Measurements from ENCODE around the gene DNAH17. TPM values are rescaled to one million over a fixed set of nuclear protein-coding genes. Genes with fewer than 3 reads are reported as not detected.

DNAH17 gene
- total and polyA plus RNA-seq, 2 experiments from 2014 or later, result 1.7 TPM; not detected in 1

DNA sequence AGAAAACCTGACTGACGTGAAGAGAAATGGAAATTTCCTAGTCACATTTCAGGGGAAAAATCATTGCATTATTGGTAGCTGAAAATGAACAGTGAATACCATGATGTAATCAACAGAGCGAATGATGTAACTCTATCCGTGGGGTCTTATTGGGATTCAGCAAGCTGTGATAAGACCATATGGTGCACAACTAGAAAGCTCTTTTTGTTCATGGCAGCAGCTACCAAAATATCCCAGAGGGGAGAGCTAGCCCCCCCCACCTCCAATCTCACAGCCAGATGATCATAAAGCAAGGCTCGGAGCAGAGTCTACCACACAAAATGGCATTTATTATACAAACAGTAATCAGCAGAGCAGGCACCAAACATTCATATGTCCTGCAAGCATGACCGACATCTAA, 22.2 kb upstream of the DNAH17 start:
- Histone ChIP-seq H3K9me3 (ENCODE audit: low read depth) (no peaks in the 10 kb centered on the region), H3K4me1 (ENCODE audit: low read depth) (no peaks in the 10 kb centered on the region), H3K27me3 (no peaks in the 10 kb centered on the region), H3K36me3 (no peaks in the 10 kb centered on the region), H3K27ac (no peak overlapping the region), H3K4me3 (no peak overlapping the region)
- peak in 1 of 2 donors; percentile 74 for DNase-seq (ENCODE audit: low read depth in 1 of 2, low spot score in 1 of 2)
- TF ChIP-seq, protein P1, sequence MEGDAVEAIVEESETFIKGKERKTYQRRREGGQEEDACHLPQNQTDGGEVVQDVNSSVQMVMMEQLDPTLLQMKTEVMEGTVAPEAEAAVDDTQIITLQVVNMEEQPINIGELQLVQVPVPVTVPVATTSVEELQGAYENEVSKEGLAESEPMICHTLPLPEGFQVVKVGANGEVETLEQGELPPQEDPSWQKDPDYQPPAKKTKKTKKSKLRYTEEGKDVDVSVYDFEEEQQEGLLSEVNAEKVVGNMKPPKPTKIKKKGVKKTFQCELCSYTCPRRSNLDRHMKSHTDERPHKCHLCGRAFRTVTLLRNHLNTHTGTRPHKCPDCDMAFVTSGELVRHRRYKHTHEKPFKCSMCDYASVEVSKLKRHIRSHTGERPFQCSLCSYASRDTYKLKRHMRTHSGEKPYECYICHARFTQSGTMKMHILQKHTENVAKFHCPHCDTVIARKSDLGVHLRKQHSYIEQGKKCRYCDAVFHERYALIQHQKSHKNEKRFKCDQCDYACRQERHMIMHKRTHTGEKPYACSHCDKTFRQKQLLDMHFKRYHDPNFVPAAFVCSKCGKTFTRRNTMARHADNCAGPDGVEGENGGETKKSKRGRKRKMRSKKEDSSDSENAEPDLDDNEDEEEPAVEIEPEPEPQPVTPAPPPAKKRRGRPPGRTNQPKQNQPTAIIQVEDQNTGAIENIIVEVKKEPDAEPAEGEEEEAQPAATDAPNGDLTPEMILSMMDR (IDR thresholded peaks at IDR 0.05; ENCODE audit: low read depth, low read length), result no peak

DNA sequence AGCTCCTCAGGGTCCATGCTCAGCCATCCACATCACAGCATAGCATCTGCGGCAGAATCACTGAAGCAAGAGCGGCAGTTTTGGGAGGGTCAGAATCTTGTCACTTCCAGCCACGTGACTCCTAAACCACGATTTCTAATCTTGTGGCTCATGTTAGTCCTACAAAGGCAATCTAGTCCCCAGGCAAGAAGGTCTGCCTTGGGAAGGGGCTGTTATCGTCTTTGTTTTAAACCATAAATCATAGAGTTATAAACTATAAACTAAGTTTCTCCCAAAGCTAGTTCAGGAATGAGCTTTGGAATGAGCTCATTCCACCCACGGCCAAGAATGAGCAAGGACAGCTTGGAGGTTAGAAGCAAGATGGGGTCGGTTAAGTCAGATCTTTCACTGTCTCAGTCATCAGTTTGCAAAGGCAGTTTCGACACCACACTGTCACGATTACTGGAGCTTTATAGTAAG, 20.8 kb upstream of the DNAH17 start:
- DNase-seq (ENCODE audit: low read depth in 1 of 2, low spot score in 1 of 2), result peak in 1 of 2 donors; percentile 40
- no peaks in the 10 kb centered on the region for H3K4me1 ChIP-seq (ENCODE audit: low read depth)
- no peaks in the 10 kb centered on the region for H3K27me3 ChIP-seq
- no peaks in the 10 kb centered on the region for H3K36me3 ChIP-seq
- no peak overlapping the region for H3K27ac ChIP-seq
- no peak overlapping the region for H3K4me3 ChIP-seq
- TF ChIP-seq, protein P1 (IDR thresholded peaks at IDR 0.05; ENCODE audit: low read depth, low read length), result no peak
- no peaks in the 10 kb centered on the region for H3K9me3 ChIP-seq (ENCODE audit: low read depth)

DNA sequence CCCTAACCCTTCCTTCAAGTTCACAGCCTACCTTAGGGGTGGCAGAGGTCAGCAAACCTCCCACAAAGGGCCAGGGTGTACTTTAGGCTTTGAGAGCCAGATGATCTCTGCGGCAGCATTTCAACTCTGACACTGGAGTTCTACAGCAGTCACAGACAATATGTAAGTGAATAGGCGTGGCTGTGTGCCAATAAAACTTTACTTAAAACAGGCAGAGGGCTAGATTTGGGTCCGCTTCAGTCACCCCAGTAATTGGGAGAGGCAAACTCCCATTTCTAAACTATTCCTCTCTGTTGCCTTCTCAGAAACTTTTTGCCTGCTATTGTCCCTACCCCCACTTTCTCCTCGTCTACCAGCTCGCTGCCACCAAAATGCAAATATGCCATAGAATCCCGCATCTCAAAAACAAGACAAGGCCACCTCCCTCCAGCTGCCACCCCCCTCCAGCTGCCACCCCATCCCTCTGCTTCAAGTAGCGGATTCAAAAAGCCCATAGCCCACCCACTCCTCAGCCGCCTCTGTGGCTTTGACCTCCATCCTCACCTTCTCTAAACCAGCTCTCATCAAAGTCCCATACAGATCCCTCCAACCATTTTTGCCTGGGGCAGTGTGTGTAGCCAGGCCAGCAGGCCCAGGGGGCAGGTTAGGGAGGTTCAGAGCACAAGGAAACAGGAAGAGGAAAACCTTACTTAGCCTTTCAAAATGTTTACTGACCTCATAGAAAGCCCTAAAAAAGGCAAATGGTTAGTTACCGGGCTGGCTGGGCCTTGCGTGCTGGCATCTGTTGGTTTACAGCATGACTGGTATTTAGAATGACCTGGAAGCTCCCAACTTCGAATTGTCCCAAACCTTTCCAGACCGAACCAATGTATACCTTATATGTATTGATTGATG, 19.9 kb upstream of the DNAH17 start:
- Histone ChIP-seq H3K4me3 (no peak overlapping the region), H3K27me3 (no peaks in the 10 kb centered on the region), H3K27ac (no peak overlapping the region), H3K9me3 (ENCODE audit: low read depth) (no peaks in the 10 kb centered on the region), H3K4me1 (ENCODE audit: low read depth) (no peaks in the 10 kb centered on the region), H3K36me3 (no peaks in the 10 kb centered on the region)
- TF ChIP-seq, protein P1 (IDR thresholded peaks at IDR 0.05; ENCODE audit: low read depth, low read length), result no peak
- DNase-seq (ENCODE audit: low read depth in 1 of 2, low spot score in 1 of 2), result no peak

DNA sequence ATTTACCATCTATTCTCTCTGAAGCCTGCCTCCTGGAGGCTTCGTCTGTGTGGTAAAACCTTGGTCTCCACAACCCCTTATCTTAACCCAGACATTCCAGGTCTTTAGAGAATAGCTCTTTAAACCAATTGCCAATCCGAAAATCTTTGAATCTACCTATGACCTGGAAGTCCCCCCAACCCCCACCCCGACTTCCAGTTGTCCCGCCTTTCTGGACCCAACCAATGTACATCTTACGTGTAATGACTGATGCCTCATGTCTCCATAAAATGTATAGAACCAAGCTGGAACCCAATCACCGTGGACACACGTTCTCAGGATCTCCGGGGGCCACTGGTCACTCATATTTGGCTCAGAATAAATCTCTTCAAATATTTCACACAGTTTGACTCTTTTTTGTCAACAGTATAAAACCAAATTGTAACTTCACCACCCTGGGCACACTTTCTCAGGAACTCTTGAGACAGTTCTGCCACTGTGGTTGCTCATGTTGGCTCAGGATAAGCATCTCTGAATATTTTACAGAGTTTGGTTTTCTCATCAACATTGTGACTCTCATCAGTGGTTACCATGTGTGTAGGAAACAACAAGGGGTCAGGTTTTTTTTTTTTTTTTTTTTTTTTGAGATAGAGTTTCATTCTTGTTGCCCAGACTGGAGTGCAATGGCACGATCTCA, 18.1 kb upstream of the DNAH17 start:
- no peaks in the 10 kb centered on the region for H3K9me3 ChIP-seq (ENCODE audit: low read depth)
- DNase-seq (ENCODE audit: low read depth in 1 of 2, low spot score in 1 of 2), result no peak
- H3K27ac ChIP-seq, result no peak overlapping the region
- H3K4me3 ChIP-seq, result no peak overlapping the region
- TF ChIP-seq, protein P1 (IDR thresholded peaks at IDR 0.05; ENCODE audit: low read depth, low read length), result no peak
- no peaks in the 10 kb centered on the region for H3K36me3 ChIP-seq
- no peaks in the 10 kb centered on the region for H3K27me3 ChIP-seq
- no peaks in the 10 kb centered on the region for H3K4me1 ChIP-seq (ENCODE audit: low read depth)

DNA sequence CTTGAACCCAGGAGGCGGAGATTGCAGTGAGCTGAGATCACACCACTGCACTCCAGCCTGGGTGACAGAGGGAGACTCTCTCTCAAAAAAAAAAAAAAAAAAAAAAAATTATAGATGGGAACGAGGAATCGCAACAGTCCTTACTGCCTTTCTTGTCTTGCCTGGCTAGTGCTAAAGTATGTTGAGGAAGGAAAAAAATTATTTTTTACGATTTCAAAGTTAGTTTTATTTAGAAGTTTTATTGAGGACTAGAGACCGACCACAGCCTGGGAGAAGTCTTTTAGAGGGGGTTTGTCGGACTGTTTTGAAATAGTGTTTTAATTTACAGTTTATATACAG, 15.8 kb upstream of the DNAH17 start:
- Histone ChIP-seq H3K4me1 (ENCODE audit: low read depth) (peaks cover 2% of the 10 kb centered on the region), H3K27me3 (no peaks in the 10 kb centered on the region), H3K9me3 (ENCODE audit: low read depth) (no peaks in the 10 kb centered on the region), H3K36me3 (no peaks in the 10 kb centered on the region), H3K27ac (no peak overlapping the region), H3K4me3 (no peak overlapping the region)
- TF ChIP-seq, protein P1 (IDR thresholded peaks at IDR 0.05; ENCODE audit: low read depth, low read length), result no peak
- DNase-seq (ENCODE audit: low read depth in 1 of 2, low spot score in 1 of 2), result no peak

Measured in cardiac muscle cell (in vitro differentiated cells and primary cell).